WTC11 (cell line): Measurements from ENCODE around the gene ATXN8OS. TPM values are rescaled to one million over a fixed set of nuclear protein-coding genes. Genes with fewer than 3 reads are reported as not detected.
A peak's percentile ranks its signal among the peaks of the same experiment; 100 is the strongest.

Experiments used
- ATAC-seq: fragments of 200-7000 bp; cut with Tn5 transposase; 2 replicates; pipeline ENCODE4 v1.10.0; 2021; ENCODE audit warnings: mild to moderate bottlenecking, moderate library complexity
- CTCF ChIA-PET: fragments of 300-600 bp; sonication (Branson Sonifier 250); formaldehyde crosslinking; loops from one replicate; lab custom pipeline; 2021; ENCODE audit warnings: antibody characterized with exemption; lab: Charles Lee
- POLR2A ChIA-PET: fragments of 350-600 bp; sonication (Branson Sonifier 250); formaldehyde crosslinking; loops from one replicate; lab custom pipeline; 2021; ENCODE audit warnings: antibody characterized with exemption; lab: Charles Lee
- DNase-seq: peaks from one replicate; pipeline ENCODE4 v3.0.0; 2021; ENCODE audit warnings: low spot score
- H3K27ac Mint-ChIP-seq: 2 replicates; pipeline ENCODE4 v1.8.0; 2021; ENCODE audit warnings: mixed read lengths
- H3K27me3 Mint-ChIP-seq: 2 replicates; pipeline ENCODE4 v1.8.0; 2021; ENCODE audit warnings: low read depth, mild to moderate bottlenecking, moderate library complexity, mixed read lengths
- H3K36me3 Mint-ChIP-seq: 2 replicates; pipeline ENCODE4 v1.8.0; 2021; ENCODE audit warnings: mixed read lengths
- H3K4me1 Mint-ChIP-seq: 2 replicates; pipeline ENCODE4 v1.8.0; 2022; ENCODE audit warnings: mixed read lengths
- H3K4me3 Mint-ChIP-seq: 2 replicates; pipeline ENCODE4 v1.8.0; 2021; ENCODE audit warnings: mild to moderate bottlenecking, moderate library complexity, mixed read lengths
- H3K9me3 Mint-ChIP-seq: 2 replicates; pipeline ENCODE4 v1.8.0; 2021; ENCODE audit warnings: mixed read lengths
- ATF1 ChIP-seq: sonication (generic); formaldehyde crosslinking; IDR thresholded peaks from 2 replicates; pipeline ENCODE4 v1.8.1; 2023; ENCODE audit warnings: mild to moderate bottlenecking, moderate library complexity, missing genetic modification reagents
- CREB1 ChIP-seq: sonication (generic); formaldehyde crosslinking; IDR thresholded peaks from 2 replicates; pipeline ENCODE4 v1.8.0; 2023; ENCODE audit warnings: mild to moderate bottlenecking, missing genetic modification reagents
- CREM ChIP-seq: sonication (generic); formaldehyde crosslinking; IDR thresholded peaks from 2 replicates; pipeline ENCODE4 v1.8.1; 2022; ENCODE audit warnings: mild to moderate bottlenecking, missing genetic modification reagents, moderate library complexity
- E2F1 ChIP-seq: sonication (generic); formaldehyde crosslinking; IDR thresholded peaks from 2 replicates; pipeline ENCODE4 v1.8.0; 2022; ENCODE audit warnings: mild to moderate bottlenecking, missing genetic modification reagents
- E2F4 ChIP-seq: sonication (generic); formaldehyde crosslinking; IDR thresholded peaks from 2 replicates; pipeline ENCODE4 v1.8.1; 2022; ENCODE audit warnings: low read depth, mild to moderate bottlenecking, moderate library complexity, missing genetic modification reagents, borderline replicate concordance
- EMX1 ChIP-seq: fragments of 250-450 bp; sonication (Bioruptor Pico); IDR thresholded peaks from 2 replicates; pipeline ENCODE4 v1.8.0; 2021; ENCODE audit warnings: mild to moderate bottlenecking
- ETV6 ChIP-seq: sonication (generic); formaldehyde crosslinking; IDR thresholded peaks from 2 replicates; pipeline ENCODE4 v1.8.1; 2022; ENCODE audit warnings: mild to moderate bottlenecking, missing genetic modification reagents
- FOXK1 ChIP-seq: sonication (generic); formaldehyde crosslinking; IDR thresholded peaks from 2 replicates; pipeline ENCODE4 v1.8.0; 2022; ENCODE audit warnings: mild to moderate bottlenecking, moderate library complexity, missing genetic modification reagents
- GABPB1 ChIP-seq: sonication (generic); formaldehyde crosslinking; IDR thresholded peaks from 2 replicates; pipeline ENCODE4 v1.8.1; 2023; ENCODE audit warnings: mild to moderate bottlenecking, missing genetic modification reagents
- GTF2I ChIP-seq: fragments of 250-450 bp; sonication (Bioruptor Pico); conservative IDR thresholded peaks from 2 replicates; pipeline ENCODE4 v1.4.0; 2021; ENCODE audit warnings: mild to moderate bottlenecking
- JUN ChIP-seq: sonication (generic); formaldehyde crosslinking; IDR thresholded peaks from 2 replicates; pipeline ENCODE4 v1.8.0; 2023; ENCODE audit warnings: mild to moderate bottlenecking, missing genetic modification reagents
- NFATC4 ChIP-seq: fragments of 250-450 bp; sonication (Bioruptor Pico); IDR thresholded peaks from 2 replicates; pipeline ENCODE4 v1.9.0; 2021; ENCODE audit warnings: mild to moderate bottlenecking
- NR2C2 ChIP-seq: sonication (generic); formaldehyde crosslinking; IDR thresholded peaks from 2 replicates; pipeline ENCODE4 v1.8.0; 2022; ENCODE audit warnings: mild to moderate bottlenecking, missing genetic modification reagents
- NR3C1 ChIP-seq: sonication (generic); formaldehyde crosslinking; conservative IDR thresholded peaks from 2 replicates; pipeline ENCODE4 v1.8.1; 2023; ENCODE audit warnings: low read depth, mild to moderate bottlenecking, missing genetic modification reagents
- RORB ChIP-seq: fragments of 250-450 bp; sonication (Bioruptor Pico); IDR thresholded peaks from 2 replicates; pipeline ENCODE4 v1.9.0; 2021; ENCODE audit warnings: mild to moderate bottlenecking
- TCF7 ChIP-seq: sonication (generic); formaldehyde crosslinking; IDR thresholded peaks from 2 replicates; pipeline ENCODE4 v1.8.0; 2022; ENCODE audit warnings: mild to moderate bottlenecking, low read depth, missing genetic modification reagents, moderate library complexity
- USF2 ChIP-seq: sonication (generic); formaldehyde crosslinking; IDR thresholded peaks from 2 replicates; pipeline ENCODE4 v1.8.1; 2023; ENCODE audit warnings: mild to moderate bottlenecking, missing genetic modification reagents, moderate library complexity
- ZNF138 ChIP-seq: sonication (generic); formaldehyde crosslinking; conservative IDR thresholded peaks from 2 replicates; pipeline ENCODE4 v1.8.1; 2022; ENCODE audit warnings: mild to moderate bottlenecking, moderate library complexity, missing genetic modification reagents
- ZNF263 ChIP-seq: sonication (generic); formaldehyde crosslinking; IDR thresholded peaks from 2 replicates; pipeline ENCODE4 v1.8.1; 2022; ENCODE audit warnings: low read depth, mild to moderate bottlenecking, moderate library complexity, missing genetic modification reagents
- ZNF317 ChIP-seq: sonication (generic); formaldehyde crosslinking; IDR thresholded peaks from 2 replicates; pipeline ENCODE4 v1.8.1; 2023; ENCODE audit warnings: low read depth, mild to moderate bottlenecking, moderate library complexity, missing genetic modification reagents, borderline replicate concordance
- ZNF532 ChIP-seq: fragments of 250-450 bp; sonication (Bioruptor Pico); IDR thresholded peaks from 2 replicates; pipeline ENCODE4 v1.9.0; 2021; ENCODE audit warnings: mild to moderate bottlenecking, borderline replicate concordance
- total RNA-seq: library from RNA; stranded (reverse); gene quantifications from 3 replicates; pipeline ENCODE4 v1.2.3, GENCODE V29; 2021

The ATXN8OS gene
- total RNA-seq, 1 experiment from 2014 or later: not detected

GRCh38 chr13:70172946-70173597 lies 65.4 kb downstream of the ATXN8OS start (continued):
- TF ChIP-seq ZNF317 (CRISPR knock-in tag): no peak
- no peak for TF ChIP-seq TCF7

- Mint-ChIP-seq H3K4me3 (no peak overlapping the region), H3K9me3 (no peaks in the 10 kb centered on the region), H3K27me3 (no peaks in the 10 kb centered on the region)
- TF ChIP-seq RORB (CRISPR knock-in tag): no peak
- TF ChIP-seq EMX1: no peak
- no peak for TF ChIP-seq ZNF138 (CRISPR knock-in tag)
- no peak for TF ChIP-seq ATF1 (CRISPR knock-in tag)
- TF ChIP-seq E2F4 (CRISPR knock-in tag): no peak
- no peak for TF ChIP-seq FOXK1 (CRISPR knock-in tag)
- no peak for TF ChIP-seq NFATC4
- no peak for TF ChIP-seq ZNF532
- TF ChIP-seq USF2 (CRISPR knock-in tag): no peak
- TF ChIP-seq NR2C2 (CRISPR knock-in tag): no peak
- no peak for TF ChIP-seq NR3C1 (CRISPR knock-in tag)
- TF ChIP-seq CREB1 (CRISPR knock-in tag): no peak
- TF ChIP-seq ZNF263: no peak
- no peak for TF ChIP-seq ETV6
- TF ChIP-seq CREM (CRISPR knock-in tag): no peak
- TF ChIP-seq GABPB1 (CRISPR knock-in tag): no peak
- TF ChIP-seq GTF2I (CRISPR knock-in tag): no peak
- TF ChIP-seq, all 79 proteins: peak for 0
- Mint-ChIP-seq H3K36me3 (no peaks in the 10 kb centered on the region), H3K27ac (no peak overlapping the region), H3K4me1 (no peaks in the 10 kb centered on the region)
- ChIA-PET POLR2A (no interaction called here), CTCF (no interaction called here)
- no peak for DNase-seq
- ATAC-seq: peak; percentile 86
These were observed 66.0 kb downstream of the ATXN8OS start for GRCh38 chr13:70173598-70173959.

GRCh38 chr13:70178346-70178745 lies 70.7 kb downstream of the ATXN8OS start:
- H3K4me1 Mint-ChIP-seq: no peaks in the 10 kb centered on the region
- DNase-seq (no peak), ATAC-seq (no peak)
- no peak overlapping the region for H3K27ac Mint-ChIP-seq
- H3K36me3 Mint-ChIP-seq: no peaks in the 10 kb centered on the region
- H3K27me3 Mint-ChIP-seq: no peaks in the 10 kb centered on the region
- ChIA-PET POLR2A (no interaction called here), CTCF (no interaction called here)
- TF ChIP-seq JUN: no peak
- TF ChIP-seq NR3C1 (CRISPR knock-in tag): no peak
- no peak for TF ChIP-seq E2F1 (CRISPR knock-in tag)
- TF ChIP-seq USF2 (CRISPR knock-in tag): no peak
- no peaks in the 10 kb centered on the region for H3K9me3 Mint-ChIP-seq
- H3K4me3 Mint-ChIP-seq: no peak overlapping the region
